ENCODE data around the gene SPOCK1.

Gene SPOCK1

GRCh38 chr5:137190441-137190840, 308.7 kb downstream of the SPOCK1 start:
- ATAC-seq = no peak
- Mint-ChIP-seq H3K27ac (no peak overlapping the region), H3K36me3 (no peaks in the 10 kb centered on the region), H3K27me3 (no peaks in the 10 kb centered on the region), H3K4me3 (no peak overlapping the region), H3K4me1 (no peaks in the 10 kb centered on the region), H3K9me3 (no peaks in the 10 kb centered on the region)

DNA sequence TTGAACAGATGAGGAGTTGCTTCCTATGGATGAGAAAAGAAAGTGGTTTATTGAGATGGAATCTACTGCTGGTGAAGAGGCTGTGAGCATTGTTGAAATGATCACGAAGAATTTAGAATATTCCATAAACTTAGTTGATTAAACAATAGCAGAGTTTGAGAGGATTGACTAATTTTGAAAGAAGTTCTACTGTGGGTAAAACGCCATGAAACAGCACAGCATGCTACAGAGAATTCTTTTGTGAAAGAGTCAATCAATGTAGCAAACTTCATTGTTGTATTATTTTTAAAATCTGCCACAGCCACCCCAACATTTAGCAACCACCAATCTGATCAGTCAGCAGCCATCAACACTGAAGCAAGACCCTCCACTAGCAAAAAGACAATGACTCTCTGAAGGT, 309.1 kb downstream of the SPOCK1 start:
- H3K4me3 Mint-ChIP-seq = no peak overlapping the region
- H3K9me3 Mint-ChIP-seq = no peaks in the 10 kb centered on the region
- ATAC-seq = no peak
- H3K4me1 Mint-ChIP-seq = no peaks in the 10 kb centered on the region
- H3K36me3 Mint-ChIP-seq = no peaks in the 10 kb centered on the region
- no peaks in the 10 kb centered on the region for H3K27me3 Mint-ChIP-seq
- H3K27ac Mint-ChIP-seq = no peak overlapping the region

DNA sequence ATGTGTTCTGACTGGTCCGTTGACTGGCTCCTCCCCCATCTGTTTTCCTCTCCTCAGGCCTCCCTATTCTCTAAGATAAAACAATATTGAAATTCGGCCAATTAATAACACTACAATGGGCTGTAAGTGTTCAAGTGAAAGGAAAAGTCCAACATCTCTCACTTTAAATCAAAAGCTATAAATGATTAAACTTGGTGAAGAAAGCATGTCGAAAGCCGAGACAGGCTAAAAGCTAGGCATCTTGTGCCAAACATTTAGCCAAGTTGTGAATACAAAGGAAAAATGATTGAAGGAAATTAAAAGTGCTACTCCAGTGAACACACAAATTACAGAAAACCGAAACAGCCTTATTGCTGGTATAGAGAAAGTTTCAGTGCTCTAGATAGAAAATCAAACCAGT, 310.6 kb downstream of the SPOCK1 start:
- Mint-ChIP-seq H3K4me1 (no peaks in the 10 kb centered on the region), H3K27me3 (no peaks in the 10 kb centered on the region), H3K36me3 (no peaks in the 10 kb centered on the region), H3K9me3 (no peaks in the 10 kb centered on the region), H3K27ac (no peak overlapping the region), H3K4me3 (no peak overlapping the region)
- ATAC-seq = no peak

- Mint-ChIP-seq H3K9me3 (no peaks in the 10 kb centered on the region), H3K4me1 (no peaks in the 10 kb centered on the region), H3K27me3 (no peaks in the 10 kb centered on the region), H3K36me3 (no peaks in the 10 kb centered on the region), H3K27ac (no peak overlapping the region), H3K4me3 (no peak overlapping the region)
- no peak for ATAC-seq
Measured at GRCh38 chr5:137186759-137187461, 312.2 kb downstream of the SPOCK1 start.

DNA sequence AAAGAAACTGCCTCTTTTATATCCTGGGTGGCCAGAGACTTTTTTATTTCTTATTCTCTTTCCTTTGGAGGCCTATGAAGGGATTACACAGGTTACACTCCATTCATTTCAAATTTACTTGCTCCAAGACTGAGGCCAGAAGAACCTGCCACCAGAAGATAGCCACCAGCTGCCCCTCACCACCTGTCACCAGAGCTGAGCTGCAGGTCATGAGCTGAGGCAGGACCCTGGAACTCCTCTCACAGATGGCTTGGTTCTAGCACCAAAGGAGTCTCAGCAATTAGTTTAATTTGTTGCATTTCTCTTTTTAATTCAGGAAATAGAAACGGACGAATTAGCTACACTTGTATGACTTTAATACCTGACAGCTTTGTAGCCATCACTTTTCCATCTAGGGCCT, 313.9 kb downstream of the SPOCK1 start:
- no peaks in the 10 kb centered on the region for H3K4me1 Mint-ChIP-seq

DNA sequence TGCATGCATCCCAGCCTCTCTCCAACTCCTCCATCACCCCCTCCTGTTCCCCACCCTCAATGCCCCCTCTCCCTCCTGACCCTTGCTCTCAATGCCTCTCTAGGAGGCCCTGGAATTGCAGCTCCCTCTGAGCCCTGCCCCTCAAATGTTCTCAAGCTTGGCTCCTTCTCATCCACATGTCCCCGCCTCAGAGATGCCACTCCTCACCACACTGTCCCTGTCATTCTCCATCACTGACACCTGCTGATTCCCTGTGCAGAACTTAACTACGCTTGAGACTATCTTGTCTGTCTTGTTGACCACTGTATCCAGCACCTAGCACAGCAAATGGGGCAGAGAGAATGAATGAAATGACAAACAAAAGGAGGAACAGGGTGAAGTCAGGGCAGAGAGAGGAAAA, 314.4 kb downstream of the SPOCK1 start:
- Mint-ChIP-seq H3K9me3 (no peaks in the 10 kb centered on the region), H3K36me3 (no peaks in the 10 kb centered on the region), H3K27ac (no peak overlapping the region), H3K4me1 (no peaks in the 10 kb centered on the region), H3K4me3 (no peak overlapping the region), H3K27me3 (no peaks in the 10 kb centered on the region)
- ATAC-seq = no peak

More for the DNA sequence above, 313.9 kb downstream of the SPOCK1 start:
- Mint-ChIP-seq H3K4me3 (no peak overlapping the region), H3K27ac (no peak overlapping the region), H3K27me3 (no peaks in the 10 kb centered on the region), H3K9me3 (no peaks in the 10 kb centered on the region), H3K36me3 (no peaks in the 10 kb centered on the region)
- ATAC-seq = no peak

- Mint-ChIP-seq H3K36me3 (no peaks in the 10 kb centered on the region), H3K4me3 (no peak overlapping the region), H3K27ac (no peak overlapping the region), H3K9me3 (no peaks in the 10 kb centered on the region), H3K27me3 (peaks cover under 1% of the 10 kb centered on the region), H3K4me1 (no peaks in the 10 kb centered on the region)
- ATAC-seq = no peak
Measured at GRCh38 chr5:137182576-137182975, 316.6 kb downstream of the SPOCK1 start.

DNA sequence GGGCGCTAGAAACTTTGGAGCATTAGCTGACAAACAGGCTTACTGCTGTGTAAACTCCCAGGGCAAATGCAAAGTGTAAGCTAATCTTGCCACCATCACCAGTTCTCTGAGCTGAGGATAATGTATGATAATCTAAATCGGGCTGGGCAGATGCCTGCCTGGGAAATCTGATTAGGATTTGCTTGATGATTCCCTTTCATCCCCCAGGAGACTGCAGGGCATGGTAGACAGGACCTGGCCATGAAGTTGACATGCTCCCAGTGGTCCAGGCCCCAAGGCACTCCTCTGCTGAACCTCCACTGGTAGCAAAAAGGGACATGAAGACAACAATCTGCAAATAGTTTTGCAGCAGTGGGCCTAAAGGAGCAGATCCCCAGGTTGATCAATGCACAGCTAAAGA, 317.5 kb downstream of the SPOCK1 start:
- no peak overlapping the region for H3K4me3 Mint-ChIP-seq
- H3K27me3 Mint-ChIP-seq = peaks cover 8% of the 10 kb centered on the region
- no peak for ATAC-seq
- H3K9me3 Mint-ChIP-seq = no peaks in the 10 kb centered on the region
- no peak overlapping the region for H3K27ac Mint-ChIP-seq
- H3K4me1 Mint-ChIP-seq = no peaks in the 10 kb centered on the region
- no peaks in the 10 kb centered on the region for H3K36me3 Mint-ChIP-seq

DNA sequence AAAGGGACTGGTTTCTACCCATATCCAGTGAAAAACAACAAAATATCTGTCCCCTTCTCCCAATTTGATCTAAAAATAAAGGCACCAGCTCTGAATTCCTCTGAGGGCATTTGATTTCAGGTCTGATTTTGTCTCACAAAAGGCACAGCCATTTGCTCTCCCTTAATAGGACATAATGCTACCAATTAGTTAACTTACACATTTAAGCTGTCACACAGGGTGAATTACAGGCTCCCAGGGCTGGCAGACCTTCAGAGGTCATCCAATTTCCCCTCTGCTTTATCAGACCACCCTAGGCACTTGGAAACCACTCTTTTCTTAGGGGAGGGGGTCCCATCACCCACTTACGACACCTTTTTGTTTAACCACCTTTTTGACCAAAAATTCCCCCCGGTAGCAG, 319.9 kb downstream of the SPOCK1 start:
- H3K4me1 Mint-ChIP-seq = no peaks in the 10 kb centered on the region
- ATAC-seq = no peak
- no peak overlapping the region for H3K4me3 Mint-ChIP-seq

DNA sequence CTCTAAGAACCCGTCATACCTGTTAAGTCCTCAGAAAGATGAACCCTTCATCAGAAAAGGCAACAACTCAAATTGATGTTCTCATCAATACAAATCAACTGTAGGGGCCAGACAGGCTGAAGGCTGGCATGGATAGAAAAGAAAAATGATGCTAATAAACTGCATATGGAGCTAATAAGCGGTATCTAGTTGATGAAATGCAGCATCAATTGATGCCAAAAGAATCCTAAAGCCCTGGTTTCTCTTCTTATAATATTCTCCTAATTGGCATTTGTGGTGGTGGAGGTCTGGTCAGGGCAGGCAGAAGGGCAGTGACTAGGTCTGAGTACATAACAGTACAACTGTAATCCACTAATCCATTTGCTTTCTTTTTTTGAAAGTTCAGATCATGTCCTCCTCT, 322.5 kb downstream of the SPOCK1 start:
- H3K36me3 Mint-ChIP-seq = no peaks in the 10 kb centered on the region
- no peaks in the 10 kb centered on the region for H3K9me3 Mint-ChIP-seq
- H3K27me3 Mint-ChIP-seq = peaks cover 8% of the 10 kb centered on the region
- no peak overlapping the region for H3K4me3 Mint-ChIP-seq
- no peak for ATAC-seq
- H3K4me1 Mint-ChIP-seq = no peaks in the 10 kb centered on the region
- no peak overlapping the region for H3K27ac Mint-ChIP-seq

More for the DNA sequence above, 319.9 kb downstream of the SPOCK1 start:
- no peaks in the 10 kb centered on the region for H3K36me3 Mint-ChIP-seq
- H3K27me3 Mint-ChIP-seq = peaks cover 8% of the 10 kb centered on the region
- H3K27ac Mint-ChIP-seq = no peak overlapping the region
- no peaks in the 10 kb centered on the region for H3K9me3 Mint-ChIP-seq

GRCh38 chr5:137176126-137176525, 323.0 kb downstream of the SPOCK1 start:
- Mint-ChIP-seq H3K4me1 (no peaks in the 10 kb centered on the region), H3K36me3 (no peaks in the 10 kb centered on the region), H3K27ac (no peak overlapping the region), H3K27me3 (peaks cover 8% of the 10 kb centered on the region), H3K4me3 (no peak overlapping the region), H3K9me3 (no peaks in the 10 kb centered on the region)
- ATAC-seq = no peak

- Mint-ChIP-seq H3K9me3 (no peaks in the 10 kb centered on the region), H3K4me1 (no peaks in the 10 kb centered on the region), H3K36me3 (no peaks in the 10 kb centered on the region), H3K27ac (no peak overlapping the region), H3K27me3 (peaks cover 8% of the 10 kb centered on the region), H3K4me3 (no peak overlapping the region)
- ATAC-seq = no peak
Measured at GRCh38 chr5:137174196-137174595, 324.9 kb downstream of the SPOCK1 start.

GRCh38 chr5:137172258-137172657, 326.9 kb downstream of the SPOCK1 start:
- Mint-ChIP-seq H3K27me3 (peaks cover 4% of the 10 kb centered on the region), H3K4me3 (no peak overlapping the region), H3K36me3 (no peaks in the 10 kb centered on the region), H3K27ac (no peak overlapping the region), H3K4me1 (no peaks in the 10 kb centered on the region), H3K9me3 (peaks cover 5% of the 10 kb centered on the region)
- no peak for ATAC-seq

GRCh38 chr5:137167187-137167586, 331.9 kb downstream of the SPOCK1 start:
- no peaks in the 10 kb centered on the region for H3K4me1 Mint-ChIP-seq
- H3K4me3 Mint-ChIP-seq = no peak overlapping the region
- no peaks in the 10 kb centered on the region for H3K36me3 Mint-ChIP-seq
- no peaks in the 10 kb centered on the region for H3K27me3 Mint-ChIP-seq
- H3K9me3 Mint-ChIP-seq = peaks cover 5% of the 10 kb centered on the region
- no peak for ATAC-seq
- no peak overlapping the region for H3K27ac Mint-ChIP-seq

DNA sequence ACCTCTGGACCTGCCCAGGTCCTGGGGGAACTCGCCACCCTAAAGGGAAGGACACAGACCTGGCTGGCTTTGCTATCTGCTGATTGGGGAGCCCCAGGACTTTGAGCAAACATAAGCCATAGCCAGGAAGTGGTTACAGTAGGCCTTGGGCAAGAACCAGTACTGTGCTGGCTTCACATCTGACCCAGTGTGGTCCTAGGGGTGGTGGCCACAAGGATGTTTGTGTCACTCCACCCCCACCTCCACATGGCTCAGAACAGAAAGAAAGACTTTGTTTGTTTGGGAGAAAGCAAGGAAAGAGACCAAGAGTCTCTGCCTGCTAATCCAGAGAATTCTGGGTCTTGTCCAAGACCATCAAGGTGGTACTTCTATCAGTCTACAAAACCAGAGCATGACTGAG, 334.2 kb downstream of the SPOCK1 start:
- no peak for ATAC-seq
- no peaks in the 10 kb centered on the region for H3K36me3 Mint-ChIP-seq
- H3K4me3 Mint-ChIP-seq = no peak overlapping the region
- peaks cover 6% of the 10 kb centered on the region for H3K9me3 Mint-ChIP-seq
- no peak overlapping the region for H3K27ac Mint-ChIP-seq
- H3K4me1 Mint-ChIP-seq = no peaks in the 10 kb centered on the region
- H3K27me3 Mint-ChIP-seq = no peaks in the 10 kb centered on the region

- no peak overlapping the region for H3K4me3 Mint-ChIP-seq
- peaks cover 9% of the 10 kb centered on the region for H3K9me3 Mint-ChIP-seq
- H3K4me1 Mint-ChIP-seq = no peaks in the 10 kb centered on the region
- no peaks in the 10 kb centered on the region for H3K27me3 Mint-ChIP-seq
- no peak overlapping the region for H3K27ac Mint-ChIP-seq
- no peak for ATAC-seq
- H3K36me3 Mint-ChIP-seq = no peaks in the 10 kb centered on the region
Measured at GRCh38 chr5:137164536-137164935, 334.6 kb downstream of the SPOCK1 start.

- no peaks in the 10 kb centered on the region for H3K36me3 Mint-ChIP-seq
- H3K4me3 Mint-ChIP-seq = no peak overlapping the region
- H3K27me3 Mint-ChIP-seq = no peaks in the 10 kb centered on the region
- no peak overlapping the region for H3K27ac Mint-ChIP-seq
- no peaks in the 10 kb centered on the region for H3K4me1 Mint-ChIP-seq
- ATAC-seq = no peak
- peaks cover 4% of the 10 kb centered on the region for H3K9me3 Mint-ChIP-seq
Measured at GRCh38 chr5:137158691-137159090, 340.4 kb downstream of the SPOCK1 start.
